ENCODE data around the gene LSM2. TPM values are rescaled to one million over a fixed set of nuclear protein-coding genes. Genes with fewer than 3 reads are reported as not detected.

LSM2 gene
- total RNA-seq, 3 donors from 2014 or later, result 163 to 192 (median 184) TPM

Other genes with a start within 250 kb of the LSM2 start
- 1,000 to 10,000 TPM; 1,238 to 1,641 (median 1,296) TPM for gene LTA, start 234.7 kb downstream of the LSM2 start, total RNA-seq
- gene TNF, start 231.4 kb downstream of the LSM2 start, total RNA-seq, result 100 to 1,000 TPM; 485 to 701 (median 587) TPM
- 100 to 1,000 TPM; 161 to 210 (median 186) TPM for gene LTB, start 224.5 kb downstream of the LSM2 start, total RNA-seq
- 1 to 10 TPM; 4.8 to 7.9 (median 7.0) TPM for gene LST1, start 220.7 kb downstream of the LSM2 start, total RNA-seq
- 10 to 100 TPM in 1 of 3 donors, 1 to 10 TPM in 2; 6.0 to 27.3 (median 8.4) TPM for gene NCR3, start 214.0 kb downstream of the LSM2 start, total RNA-seq
- gene AIF1, start 191.7 kb downstream of the LSM2 start, total RNA-seq, result 10 to 100 TPM; 18.5 to 57.5 (median 36.5) TPM
- 100 to 1,000 TPM; 290 to 309 (median 306) TPM for gene PRRC2A, start 186.3 kb downstream of the LSM2 start, total RNA-seq
- gene BAG6, start 154.3 kb downstream of the LSM2 start, total RNA-seq, result 100 to 1,000 TPM; 403 to 418 (median 411) TPM
- gene APOM, start 151.1 kb downstream of the LSM2 start, total RNA-seq, result 1 to 10 TPM; 1.8 to 2.8 (median 2.1) TPM
- 10 to 100 TPM; 17.1 to 18.3 (median 18.2) TPM for gene C6orf47, start 146.2 kb downstream of the LSM2 start, total RNA-seq
- 10 to 100 TPM; 34.9 to 37.8 (median 37.5) TPM for gene GPANK1, start 142.0 kb downstream of the LSM2 start, total RNA-seq
- 100 to 1,000 TPM; 301 to 311 (median 307) TPM for gene CSNK2B, start 140.9 kb downstream of the LSM2 start, total RNA-seq
- 10 to 100 TPM; 22.6 to 24.0 (median 22.9) TPM for gene LY6G5B, start 137.0 kb downstream of the LSM2 start, total RNA-seq
- 1 to 10 TPM; 2.3 to 3.8 (median 3.1) TPM for gene LY6G5C, start 125.9 kb downstream of the LSM2 start, total RNA-seq
- gene ABHD16A, start 103.6 kb downstream of the LSM2 start, total RNA-seq, result 10 to 100 TPM; 33.9 to 38.1 (median 35.2) TPM
- gene LY6G6F, start 100.1 kb downstream of the LSM2 start, total RNA-seq, result not detected
- not detected for gene LY6G6D, start 91.6 kb downstream of the LSM2 start, total RNA-seq
- not detected for gene LY6G6C, start 85.2 kb downstream of the LSM2 start, total RNA-seq
- gene MPIG6B, start 83.6 kb downstream of the LSM2 start, total RNA-seq, result under 1 TPM in 2 of 3 donors, not detected in 1; 0.33 to 0.55 TPM
- 1 to 10 TPM; 3.4 to 3.9 (median 3.5) TPM for gene DDAH2, start 77.7 kb downstream of the LSM2 start, total RNA-seq
- gene CLIC1, start 70.4 kb downstream of the LSM2 start, total RNA-seq, result 100 to 1,000 TPM; 344 to 370 (median 353) TPM
- gene MSH5, start 67.0 kb downstream of the LSM2 start, total RNA-seq, result 10 to 100 TPM; 30.9 to 35.4 (median 34.3) TPM
- gene SAPCD1, start 44.3 kb downstream of the LSM2 start, total RNA-seq, result 10 to 100 TPM in 2 of 3 donors, 1 to 10 TPM in 1; 9.4 to 12.2 (median 12.1) TPM
- 1 to 10 TPM; 1.4 TPM for gene VWA7, start 29.6 kb downstream of the LSM2 start, total RNA-seq
- 100 to 1,000 TPM; 231 to 263 (median 234) TPM for gene VARS1, start 11.2 kb downstream of the LSM2 start, total RNA-seq
- gene HSPA1L, start 8.3 kb upstream of the LSM2 start, total RNA-seq, result 1 to 10 TPM; 1.6 to 1.8 (median 1.7) TPM
- gene HSPA1A, start 8.6 kb upstream of the LSM2 start, total RNA-seq, result 10 to 100 TPM; 33.3 to 38.1 (median 34.2) TPM
- 10 to 100 TPM; 76.1 to 97.7 (median 93.0) TPM for gene HSPA1B, start 20.8 kb upstream of the LSM2 start, total RNA-seq
- gene NEU1, start 55.9 kb upstream of the LSM2 start, total RNA-seq, result 10 to 100 TPM; 25.6 to 26.7 (median 26.0) TPM
- under 1 TPM; 0.13 to 0.60 (median 0.20) TPM for gene SLC44A4, start 72.0 kb upstream of the LSM2 start, total RNA-seq
- gene EHMT2, start 90.7 kb upstream of the LSM2 start, total RNA-seq, result 10 to 100 TPM; 52.8 to 70.9 (median 67.8) TPM
- 1 to 10 TPM; 3.5 to 6.1 (median 5.4) TPM for gene ZBTB12, start 95.1 kb upstream of the LSM2 start, total RNA-seq
- gene C2, start 120.8 kb upstream of the LSM2 start, total RNA-seq, result 1 to 10 TPM in 1 of 3 donors, under 1 TPM in 2; 0.56 to 1.0 (median 0.95) TPM
- 1 to 10 TPM in 2 of 3 donors, under 1 TPM in 1; 0.42 to 1.5 (median 1.4) TPM for gene CFB, start 139.1 kb upstream of the LSM2 start, total RNA-seq
- 100 to 1,000 TPM; 107 to 111 (median 109) TPM for gene NELFE, start 152.0 kb upstream of the LSM2 start, total RNA-seq
- gene SKIC2, start 152.2 kb upstream of the LSM2 start, total RNA-seq, result 100 to 1,000 TPM; 123 to 157 (median 132) TPM
- gene DXO, start 165.2 kb upstream of the LSM2 start, total RNA-seq, result 1 to 10 TPM; 7.1 to 9.0 (median 8.9) TPM
- gene C4A, start 175.1 kb upstream of the LSM2 start, total RNA-seq, result 1 to 10 TPM; 4.3 to 5.9 (median 5.3) TPM
- 1 to 10 TPM; 4.9 to 5.3 (median 5.2) TPM for gene C4B, start 207.8 kb upstream of the LSM2 start, total RNA-seq
- 1 to 10 TPM in 1 of 3 donors, under 1 TPM in 2; 0.74 to 1.0 (median 0.84) TPM for gene CYP21A2, start 231.4 kb upstream of the LSM2 start, total RNA-seq